Left ventricle myocardium inferior (tissue), 1 donor: Measurements from ENCODE around the gene PXDC1. TPM values are rescaled to one million over a fixed set of nuclear protein-coding genes. Genes with fewer than 3 reads are reported as not detected.

Source experiments
- DNase-seq: peaks from one replicate; pipeline ENCODE4 v3.0.0-alpha.2; 2020
- H3K27ac ChIP-seq: fragments of 200-600 bp; replicated peaks from 2 replicates; pipeline ENCODE4 v1.8.0; 2021
- H3K27me3 ChIP-seq: fragments of 200-600 bp; 2 replicates; pipeline ENCODE4 v1.8.0; 2021; ENCODE audit warnings: low read depth
- H3K36me3 ChIP-seq: fragments of 200-600 bp; 2 replicates; pipeline ENCODE4 v1.8.0; 2021
- H3K4me1 ChIP-seq: fragments of 200-600 bp; 2 replicates; pipeline ENCODE4 v1.8.0; 2021
- H3K4me3 ChIP-seq: fragments of 200-600 bp; 2 replicates; pipeline ENCODE4 v1.8.0; 2021; ENCODE audit warnings: mild to moderate bottlenecking, moderate library complexity
- H3K9me3 ChIP-seq: fragments of 200-600 bp; replicated peaks from 2 replicates; pipeline ENCODE4 v1.8.0; 2021
- CTCF ChIP-seq: fragments of 200-600 bp; IDR thresholded peaks from 2 replicates; pipeline ENCODE4 v1.8.0; 2021; ENCODE audit warnings: antibody characterized with exemption, mild to moderate bottlenecking, borderline replicate concordance
- intact Hi-C: fragments of 100-400 bp; cut with micrococcal nuclease; formaldehyde crosslinking; loops from one replicate; pipeline ENCODE4 v1.11.0; 2022
- total RNA-seq: library from RNA; stranded (reverse); fragmentation: NEBNext Ultra II Directional; extraction: Animal tissue kit (Norgen Biotek cat#: 25700); gene quantifications from one replicate; pipeline ENCODE4 v1.2.1, GENCODE V29; 2021
- donor health status: DM: no; HTN: yes; CAD: no; lungs with severe emphysema.

Gene PXDC1
- total RNA-seq, 1 donor from 2014 or later = 25.2 TPM

GRCh38 chr6:3779574-3779849 lies 28.0 kb upstream of the PXDC1 start:
- Histone ChIP-seq H3K9me3 (no peaks in the 10 kb centered on the region), H3K4me1 (no peaks in the 10 kb centered on the region), H3K27me3 (no peaks in the 10 kb centered on the region), H3K36me3 (no peaks in the 10 kb centered on the region), H3K4me3 (no peak overlapping the region), H3K27ac (no peak overlapping the region)
- no peak for TF ChIP-seq CTCF
- intact Hi-C loops = no loop called here
- DNase-seq = no peak

- DNase-seq = no peak
- Histone ChIP-seq H3K9me3 (no peaks in the 10 kb centered on the region), H3K27ac (no peak overlapping the region), H3K27me3 (no peaks in the 10 kb centered on the region), H3K36me3 (no peaks in the 10 kb centered on the region), H3K4me1 (peaks cover 2% of the 10 kb centered on the region), H3K4me3 (no peak overlapping the region)
- intact Hi-C loops = no loop called here
- no peak for TF ChIP-seq CTCF
These were observed 27.4 kb upstream of the PXDC1 start for GRCh38 chr6:3778701-3779573.

GRCh38 chr6:3777730-3778461 lies 26.4 kb upstream of the PXDC1 start:
- H3K4me3 ChIP-seq = no peak overlapping the region
- H3K27me3 ChIP-seq = no peaks in the 10 kb centered on the region
- intact Hi-C loops = no loop called here
- H3K4me1 ChIP-seq = peaks cover 8% of the 10 kb centered on the region
- H3K9me3 ChIP-seq = no peaks in the 10 kb centered on the region
- H3K36me3 ChIP-seq = no peaks in the 10 kb centered on the region
- no peak for DNase-seq
- no peak for TF ChIP-seq CTCF
- H3K27ac ChIP-seq = no peak overlapping the region

- H3K4me1 ChIP-seq = peaks cover 8% of the 10 kb centered on the region
- no peak for DNase-seq
- TF ChIP-seq CTCF = no peak
- intact Hi-C loops = no loop called here
- H3K27ac ChIP-seq = no peak overlapping the region
- H3K36me3 ChIP-seq = no peaks in the 10 kb centered on the region
- H3K27me3 ChIP-seq = no peaks in the 10 kb centered on the region
- no peaks in the 10 kb centered on the region for H3K9me3 ChIP-seq
- H3K4me3 ChIP-seq = no peak overlapping the region
These were observed 25.5 kb upstream of the PXDC1 start for GRCh38 chr6:3776881-3777507.

GRCh38 chr6:3775847-3776246 lies 24.3 kb upstream of the PXDC1 start:
- Histone ChIP-seq H3K36me3 (no peaks in the 10 kb centered on the region), H3K4me3 (no peak overlapping the region), H3K27me3 (no peaks in the 10 kb centered on the region), H3K27ac (no peak overlapping the region), H3K4me1 (peaks cover 8% of the 10 kb centered on the region), H3K9me3 (no peaks in the 10 kb centered on the region)
- DNase-seq = no peak
- intact Hi-C loops = no loop called here
- no peak for TF ChIP-seq CTCF
